GM18517 (cell line): ENCODE measurements around the gene MPZL1.

Experiments
- ATAC-seq: cut with Tn5 transposase; IDR thresholded peaks from one replicate; pipeline ENCODE4 v1.9.1; 2021; ENCODE audit warnings: mild to moderate bottlenecking, moderate library complexity; ENCODE audit not compliant: unreplicated experiment

MPZL1 gene

GRCh38 chr1:167721617-167722151 lies at the start of gene MPZL1:
TSS of gene MPZL1 (plus strand) at chr1:167721982. CDS start at chr1:167722152, 170 bp downstream.
- ATAC-seq, result peak; percentile 87

GRCh38 chr1:167672831-167673230 lies 49.0 kb upstream of the MPZL1 start:
- no peak for ATAC-seq

GRCh38 chr1:167673265-167673664 lies 48.5 kb upstream of the MPZL1 start:
- ATAC-seq, result no peak

DNA sequence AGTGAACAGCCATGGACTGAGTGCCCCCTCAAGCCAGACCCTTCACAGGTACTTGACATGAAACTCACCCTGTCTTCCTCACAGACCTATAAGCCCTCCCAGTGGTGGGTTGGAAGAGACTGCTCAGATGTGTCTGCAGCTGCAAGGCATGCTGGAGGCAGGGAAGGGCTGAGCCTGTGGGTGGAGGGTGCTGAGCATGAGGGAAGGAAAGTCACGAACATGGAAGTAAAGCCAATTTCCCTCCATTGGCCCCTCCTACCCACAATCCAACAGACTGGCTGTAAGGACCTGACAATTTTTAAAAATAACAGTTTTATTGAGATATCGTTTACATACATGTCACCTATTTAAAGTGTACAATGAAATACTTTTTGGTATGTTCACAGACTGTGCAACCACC lies 47.6 kb upstream of the MPZL1 start:
- no peak for ATAC-seq

- no peak for ATAC-seq
These were observed 46.3 kb upstream of the MPZL1 start for GRCh38 chr1:167675440-167675839.

DNA sequence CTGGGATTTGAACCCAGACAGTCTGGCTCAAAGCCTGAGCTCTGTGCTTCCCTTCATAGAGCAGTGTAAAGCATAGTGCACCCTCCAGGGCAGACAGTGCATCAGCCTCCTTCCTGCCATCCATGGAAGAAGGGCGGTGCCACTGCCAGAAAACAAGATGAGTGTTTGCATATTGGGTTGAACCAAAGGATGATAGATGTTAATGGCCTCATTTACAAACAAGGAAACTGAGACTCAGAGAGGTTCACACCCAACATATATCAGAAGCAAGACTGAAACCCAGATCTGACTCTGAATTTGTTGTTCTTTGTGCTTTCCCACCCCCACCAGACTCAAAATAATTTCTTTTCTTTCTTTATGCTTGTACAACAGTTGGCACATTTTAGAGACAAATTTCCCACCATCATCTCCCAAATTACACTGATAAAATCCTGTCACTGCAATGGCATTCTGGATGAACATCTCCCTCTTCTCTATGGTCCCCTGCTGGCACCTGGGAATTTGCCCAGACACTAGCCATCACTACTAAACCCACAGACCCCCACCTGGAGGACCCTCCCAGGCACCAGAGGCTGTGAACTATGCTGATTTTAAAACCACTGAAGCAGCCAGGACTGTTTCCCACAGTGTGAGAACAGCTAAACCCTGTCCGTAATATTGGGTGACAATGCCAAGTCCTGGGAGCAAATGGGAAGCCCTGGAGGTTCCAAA lies 45.4 kb upstream of the MPZL1 start:
- peak; percentile 56 for ATAC-seq

DNA sequence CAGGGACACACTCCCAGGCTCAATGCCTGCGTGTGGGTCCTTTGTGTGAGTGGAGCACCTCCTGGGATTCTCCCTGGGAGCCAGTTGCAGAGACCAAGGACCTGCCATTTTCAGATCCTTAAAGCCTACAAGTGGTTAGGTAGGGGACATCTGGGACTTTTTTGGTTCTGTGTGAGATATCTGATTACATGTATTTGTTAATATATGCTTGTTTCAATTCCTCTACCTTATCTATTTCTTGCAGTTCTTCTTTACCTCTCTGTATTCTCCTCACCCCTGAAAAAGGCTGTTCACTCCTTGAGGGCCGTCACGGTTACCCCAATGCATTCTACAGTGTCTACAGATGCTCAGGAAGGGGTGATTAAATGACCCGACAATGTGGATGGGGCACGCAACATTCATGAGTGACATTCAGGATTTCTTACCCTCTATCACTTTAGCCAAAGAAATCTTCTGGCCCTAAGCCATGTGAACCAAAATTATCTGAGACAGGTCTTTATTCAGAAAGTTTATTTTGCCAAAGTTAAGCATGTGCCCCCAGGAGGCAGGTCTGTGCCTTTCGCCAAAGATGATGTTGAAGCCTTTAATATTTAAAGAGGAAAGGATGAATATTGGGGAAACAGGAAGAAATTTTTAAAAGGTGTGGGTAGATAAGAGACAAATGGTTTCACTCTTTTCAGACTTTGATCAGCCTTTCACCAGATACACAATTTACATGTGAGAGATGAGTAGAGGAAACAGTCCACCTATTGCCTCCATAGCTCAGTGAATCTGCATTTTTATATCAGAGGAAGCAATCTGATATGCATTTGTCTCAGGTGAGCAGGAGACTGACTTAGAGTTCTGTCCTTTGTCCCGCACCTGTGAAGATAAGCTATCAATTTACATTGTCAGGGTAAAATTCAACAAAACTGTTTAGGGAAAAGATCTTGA lies 44.6 kb upstream of the MPZL1 start:
- ATAC-seq, result no peak

DNA sequence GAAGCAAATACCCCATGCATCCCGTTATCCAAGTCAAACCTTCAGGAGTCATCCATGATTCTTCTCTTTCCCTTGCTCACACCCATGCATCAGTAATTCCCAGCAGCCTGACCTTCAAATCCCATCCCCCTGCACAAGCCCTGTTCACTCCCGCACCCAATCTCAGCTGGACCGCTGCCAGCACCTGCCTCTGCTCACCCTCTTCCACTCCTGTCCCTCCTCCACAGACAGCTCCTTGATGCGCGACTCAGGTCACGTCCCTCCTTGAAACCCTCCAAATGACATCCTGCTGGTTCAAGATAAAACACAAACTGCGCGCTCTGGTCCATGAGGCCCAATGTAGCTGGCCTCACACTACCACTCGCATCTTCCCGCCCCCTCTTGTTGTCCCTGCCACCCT lies 43.4 kb upstream of the MPZL1 start:
- ATAC-seq, result no peak

- ATAC-seq, result no peak
These were observed 42.9 kb upstream of the MPZL1 start for GRCh38 chr1:167678838-167679237.

- ATAC-seq, result no peak
These were observed 42.1 kb upstream of the MPZL1 start for GRCh38 chr1:167679714-167680113.

DNA sequence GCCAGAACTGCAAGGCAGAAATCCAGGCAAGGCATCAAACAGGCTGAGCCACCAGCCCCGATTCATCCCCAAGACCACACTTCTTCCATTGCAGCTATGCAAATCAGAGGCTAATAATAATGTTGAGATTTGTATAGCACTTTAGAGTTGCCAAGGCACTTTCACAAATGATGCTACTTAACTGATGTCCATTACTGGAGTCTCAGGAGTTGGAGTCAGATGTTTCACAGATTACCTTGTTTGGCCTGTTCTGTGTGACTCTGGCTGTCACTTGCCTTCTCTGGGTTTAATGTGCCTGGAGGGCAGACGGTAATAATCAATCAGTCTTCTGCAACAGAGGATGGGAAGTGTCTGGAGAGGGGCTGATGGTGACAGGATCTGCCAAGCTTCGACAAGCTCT lies 40.8 kb upstream of the MPZL1 start:
- ATAC-seq, result no peak

- no peak for ATAC-seq
These were observed 40.2 kb upstream of the MPZL1 start for GRCh38 chr1:167681451-167682098.

GRCh38 chr1:167683226-167683625 lies 38.6 kb upstream of the MPZL1 start:
- no peak for ATAC-seq

DNA sequence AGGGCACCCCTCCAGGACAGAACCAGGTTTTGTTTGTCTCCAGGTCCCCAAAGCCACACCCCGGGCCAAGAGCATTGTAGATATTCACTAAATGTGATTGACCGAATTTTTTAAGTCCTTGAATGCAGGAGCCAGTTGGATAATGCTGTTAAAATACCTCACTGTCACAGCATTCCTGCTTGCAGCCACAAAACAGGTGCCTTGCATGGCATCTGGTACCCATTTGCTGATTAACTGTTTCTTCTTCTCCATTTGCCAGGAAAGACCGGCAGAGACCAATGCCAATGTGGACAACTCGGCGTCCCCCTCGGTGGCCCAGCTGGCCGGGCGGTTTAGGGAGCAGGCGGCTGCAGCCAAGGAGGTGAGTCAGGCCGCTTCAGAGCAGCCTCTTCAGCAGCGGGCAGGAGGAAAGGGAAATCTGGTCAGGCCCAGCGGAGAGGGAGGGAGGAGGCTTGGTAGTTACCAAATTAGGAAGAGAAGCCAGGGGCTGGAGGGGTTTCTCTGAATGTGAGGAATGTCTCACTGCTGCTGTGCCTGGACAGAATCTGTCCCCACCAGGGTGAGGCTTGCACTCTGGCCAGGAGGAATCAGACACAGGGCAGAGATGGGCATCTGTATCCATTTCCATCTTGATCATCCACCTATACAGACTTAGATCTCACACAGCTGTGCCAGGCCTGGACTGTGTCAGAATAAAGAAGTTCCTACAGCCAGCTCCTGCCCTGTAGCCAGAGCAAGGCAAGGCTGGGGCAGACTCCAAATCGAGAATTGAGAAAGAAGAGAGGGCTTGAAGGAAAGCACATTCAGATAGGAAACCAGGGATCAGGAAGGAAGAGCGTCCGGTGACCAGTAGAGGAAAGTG lies 37.9 kb upstream of the MPZL1 start:
- ATAC-seq, result no peak

DNA sequence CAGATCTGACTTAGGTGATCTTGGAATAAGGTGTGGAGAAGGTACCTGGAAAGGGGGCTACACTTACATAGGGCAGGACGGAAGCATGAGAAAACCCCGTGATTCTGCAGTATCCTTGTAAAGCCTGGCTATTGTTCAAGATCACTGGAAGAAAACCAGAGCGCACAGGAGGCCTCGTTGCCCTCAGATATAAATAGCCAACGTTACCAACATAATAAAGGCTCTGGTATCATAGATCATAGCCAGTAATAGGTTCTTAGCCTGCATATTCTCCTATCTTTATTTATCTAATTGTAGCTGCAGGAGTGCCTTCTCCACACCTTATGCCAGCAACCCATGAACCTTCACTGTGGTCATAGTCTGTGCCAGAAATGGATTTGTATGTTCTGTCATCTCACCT lies 35.9 kb upstream of the MPZL1 start:
- ATAC-seq, result no peak

GRCh38 chr1:167687919-167688519 lies 33.8 kb upstream of the MPZL1 start:
- peak; percentile 69 for ATAC-seq

- no peak for ATAC-seq
These were observed 32.2 kb upstream of the MPZL1 start for GRCh38 chr1:167689567-167689920.

GRCh38 chr1:167690053-167690452 lies 31.7 kb upstream of the MPZL1 start:
- no peak for ATAC-seq

- no peak for ATAC-seq
These were observed 28.2 kb upstream of the MPZL1 start for GRCh38 chr1:167693425-167694045.

DNA sequence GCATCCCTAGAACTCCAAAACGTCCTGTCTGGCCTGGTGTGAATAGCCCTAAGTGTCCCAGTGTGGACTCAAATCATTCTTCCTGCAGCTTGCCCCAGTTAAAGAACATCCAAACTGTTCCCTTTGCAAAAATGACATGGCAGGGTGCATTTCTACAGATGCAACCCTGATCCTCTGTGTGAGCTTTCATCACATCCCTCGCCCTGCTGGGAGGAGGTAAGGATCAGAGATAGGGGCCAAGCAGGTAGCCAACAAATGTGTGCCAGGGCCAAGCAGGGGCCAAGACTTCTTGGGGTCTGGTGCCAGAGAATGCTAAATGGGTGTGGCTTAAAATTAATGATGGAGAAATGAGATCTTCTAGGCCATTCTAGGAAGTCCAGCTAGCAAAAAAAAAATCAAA lies 27.1 kb upstream of the MPZL1 start:
- ATAC-seq, result no peak
